ENCODE data around the gene OASL. TPM values are rescaled to one million over a fixed set of nuclear protein-coding genes. Genes with fewer than 3 reads are reported as not detected.

The OASL gene
- total RNA-seq, 2 experiments from 2014 or later, result 28.5 to 34.2 TPM

DNA sequence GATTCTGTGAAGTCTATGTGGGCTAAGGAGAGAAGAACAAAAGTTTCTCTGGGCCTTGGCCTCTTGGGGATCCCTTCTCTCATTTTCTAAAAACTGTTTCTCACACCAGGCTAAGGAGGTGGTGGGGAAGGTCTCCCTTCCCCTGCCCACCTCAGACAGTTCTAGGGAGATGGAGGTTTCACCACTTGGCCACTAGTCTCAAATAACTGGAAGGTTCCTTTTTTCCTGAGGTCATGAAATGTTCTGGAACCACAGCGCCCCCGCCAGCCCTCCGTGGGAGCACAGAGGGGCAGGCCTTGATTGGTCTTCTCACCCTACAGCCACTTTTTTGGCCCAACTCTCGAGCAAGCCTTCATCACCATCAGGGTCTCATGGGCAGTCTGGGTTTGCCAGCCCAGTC lies 35.4 kb downstream of the OASL start:
- POLR2A ChIA-PET, result no interaction called here

DNA sequence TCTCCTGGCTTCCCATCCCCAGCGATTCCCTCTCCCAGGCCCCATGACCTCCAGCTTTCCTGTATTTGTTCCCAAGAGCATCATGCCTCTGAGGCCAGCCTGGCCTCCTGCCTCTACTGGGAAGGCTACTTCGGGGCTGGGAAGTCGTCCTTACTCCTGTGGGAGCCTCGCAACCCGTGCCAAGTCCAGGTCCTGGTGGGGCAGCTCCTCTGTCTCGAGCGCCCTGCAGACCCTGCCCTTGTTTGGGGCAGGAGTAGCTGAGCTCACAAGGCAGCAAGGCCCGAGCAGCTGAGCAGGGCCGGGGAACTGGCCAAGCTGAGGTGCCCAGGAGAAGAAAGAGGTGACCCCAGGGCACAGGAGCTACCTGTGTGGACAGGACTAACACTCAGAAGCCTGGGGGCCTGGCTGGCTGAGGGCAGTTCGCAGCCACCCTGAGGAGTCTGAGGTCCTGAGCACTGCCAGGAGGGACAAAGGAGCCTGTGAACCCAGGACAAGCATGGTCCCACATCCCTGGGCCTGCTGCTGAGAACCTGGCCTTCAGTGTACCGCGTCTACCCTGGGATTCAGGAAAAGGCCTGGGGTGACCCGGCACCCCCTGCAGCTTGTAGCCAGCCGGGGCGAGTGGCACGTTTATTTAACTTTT lies 37.1 kb downstream of the OASL start:
- Mint-ChIP-seq H3K4me1 (peaks cover 5% of the 10 kb centered on the region), H3K36me3 (ENCODE audit: low read depth) (peaks cover 17% of the 10 kb centered on the region), H3K27ac (no peak overlapping the region), H3K4me3 (no peak overlapping the region), H3K27me3 (no peaks in the 10 kb centered on the region), H3K9me3 (no peaks in the 10 kb centered on the region)
- POLR2A ChIA-PET, result no interaction called here
- CTCF ChIA-PET, result interaction anchor here (0.6 to 1.4 kb wide), 2 partner anchors 24 to 359 kb away, joined by 3 to 5 read pairs; partner anchors contain the start of gene HNF1A
- no peak for DNase-seq

More for the DNA sequence above, 35.4 kb downstream of the OASL start:
- H3K4me3 Mint-ChIP-seq, result no peak overlapping the region
- no peaks in the 10 kb centered on the region for H3K9me3 Mint-ChIP-seq
- H3K4me1 Mint-ChIP-seq, result peaks cover 5% of the 10 kb centered on the region
- no peak for DNase-seq
- H3K36me3 Mint-ChIP-seq (ENCODE audit: low read depth), result peaks cover 25% of the 10 kb centered on the region
- CTCF ChIA-PET, result interaction anchor here (0.5 to 3.6 kb wide), 2 partner anchors 23 to 56 kb away, joined by 3 to 15 read pairs; no protein-coding TSS in a partner anchor
- H3K27me3 Mint-ChIP-seq, result no peaks in the 10 kb centered on the region
- H3K27ac Mint-ChIP-seq, result no peak overlapping the region

GRCh38 chr12:121001060-121001459 lies 38.0 kb downstream of the OASL start:
- Mint-ChIP-seq H3K27ac (peak overlapping the region; percentile 25), H3K36me3 (ENCODE audit: low read depth) (peaks cover 15% of the 10 kb centered on the region), H3K9me3 (no peaks in the 10 kb centered on the region), H3K4me1 (peaks cover 5% of the 10 kb centered on the region), H3K27me3 (no peaks in the 10 kb centered on the region), H3K4me3 (no peak overlapping the region)
- POLR2A ChIA-PET, result no interaction called here
- CTCF ChIA-PET, result interaction anchor here (0.6 kb wide), 1 partner anchor 110 kb away, joined by 3 read pairs; no protein-coding TSS in a partner anchor
- no peak for DNase-seq

DNA sequence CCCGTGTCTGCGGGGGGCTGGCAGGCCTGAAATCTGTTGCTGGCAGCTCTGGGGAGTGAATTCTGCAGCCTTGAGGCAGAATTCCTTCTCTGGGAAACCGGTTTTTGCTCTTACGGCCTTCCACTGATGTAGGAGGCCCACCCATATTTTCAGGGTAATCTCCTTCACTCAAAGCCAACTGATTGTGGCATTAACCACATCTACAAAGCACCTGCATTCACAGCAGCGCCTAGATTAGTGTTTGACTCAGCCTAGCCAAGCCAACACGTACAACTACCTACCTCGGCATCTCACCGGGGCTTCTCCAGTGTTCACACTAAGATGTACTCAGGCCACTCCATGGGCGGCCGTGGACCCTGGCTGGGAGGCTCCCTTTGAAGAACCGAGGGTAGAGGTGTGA lies 38.5 kb downstream of the OASL start:
- POLR2A ChIA-PET, result no interaction called here

GRCh38 chr12:120999191-121000120 lies 39.6 kb downstream of the OASL start:
- H3K9me3 Mint-ChIP-seq, result no peaks in the 10 kb centered on the region
- no peak for DNase-seq
- H3K27me3 Mint-ChIP-seq, result peaks cover 9% of the 10 kb centered on the region
- CTCF ChIA-PET, result no interaction called here
- POLR2A ChIA-PET, result no interaction called here
- H3K36me3 Mint-ChIP-seq (ENCODE audit: low read depth), result peaks cover 10% of the 10 kb centered on the region
- no peaks in the 10 kb centered on the region for H3K4me1 Mint-ChIP-seq
- H3K27ac Mint-ChIP-seq, result no peak overlapping the region
- no peak overlapping the region for H3K4me3 Mint-ChIP-seq

More for the DNA sequence above, 38.5 kb downstream of the OASL start:
- no peak for DNase-seq
- Mint-ChIP-seq H3K27me3 (peaks cover 2% of the 10 kb centered on the region), H3K27ac (no peak overlapping the region), H3K4me1 (peaks cover 4% of the 10 kb centered on the region), H3K36me3 (ENCODE audit: low read depth) (peaks cover 14% of the 10 kb centered on the region), H3K9me3 (no peaks in the 10 kb centered on the region), H3K4me3 (no peak overlapping the region)
- CTCF ChIA-PET, result interaction anchor here (0.6 kb wide), 1 partner anchor 109 kb away, joined by 3 read pairs; no protein-coding TSS in a partner anchor

- Mint-ChIP-seq H3K9me3 (no peaks in the 10 kb centered on the region), H3K27me3 (peaks cover 9% of the 10 kb centered on the region), H3K27ac (no peak overlapping the region), H3K36me3 (ENCODE audit: low read depth) (peaks cover 4% of the 10 kb centered on the region), H3K4me1 (no peaks in the 10 kb centered on the region), H3K4me3 (no peak overlapping the region)
- POLR2A ChIA-PET, result no interaction called here
- CTCF ChIA-PET, result interaction anchor here (0.6 kb wide), 1 partner anchor 126 kb away, joined by 4 read pairs; no protein-coding TSS in a partner anchor
- no peak for DNase-seq
Observed at GRCh38 chr12:120998435-120998834, 40.6 kb downstream of the OASL start.

DNA sequence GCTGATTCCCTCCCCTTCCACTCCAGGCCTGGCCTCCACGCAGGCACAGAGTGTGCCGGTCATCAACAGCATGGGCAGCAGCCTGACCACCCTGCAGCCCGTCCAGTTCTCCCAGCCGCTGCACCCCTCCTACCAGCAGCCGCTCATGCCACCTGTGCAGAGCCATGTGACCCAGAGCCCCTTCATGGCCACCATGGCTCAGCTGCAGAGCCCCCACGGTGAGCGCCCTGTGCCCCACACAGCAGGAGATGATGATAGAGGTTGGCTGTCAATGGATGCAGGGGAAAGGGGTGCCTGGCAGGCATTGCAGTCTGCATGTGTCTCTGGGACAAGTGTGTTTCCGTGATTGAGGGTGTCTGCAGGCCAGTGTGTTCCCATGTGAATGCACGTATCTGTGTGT lies 41.6 kb downstream of the OASL start:
- CTCF ChIA-PET, result no interaction called here

DNA sequence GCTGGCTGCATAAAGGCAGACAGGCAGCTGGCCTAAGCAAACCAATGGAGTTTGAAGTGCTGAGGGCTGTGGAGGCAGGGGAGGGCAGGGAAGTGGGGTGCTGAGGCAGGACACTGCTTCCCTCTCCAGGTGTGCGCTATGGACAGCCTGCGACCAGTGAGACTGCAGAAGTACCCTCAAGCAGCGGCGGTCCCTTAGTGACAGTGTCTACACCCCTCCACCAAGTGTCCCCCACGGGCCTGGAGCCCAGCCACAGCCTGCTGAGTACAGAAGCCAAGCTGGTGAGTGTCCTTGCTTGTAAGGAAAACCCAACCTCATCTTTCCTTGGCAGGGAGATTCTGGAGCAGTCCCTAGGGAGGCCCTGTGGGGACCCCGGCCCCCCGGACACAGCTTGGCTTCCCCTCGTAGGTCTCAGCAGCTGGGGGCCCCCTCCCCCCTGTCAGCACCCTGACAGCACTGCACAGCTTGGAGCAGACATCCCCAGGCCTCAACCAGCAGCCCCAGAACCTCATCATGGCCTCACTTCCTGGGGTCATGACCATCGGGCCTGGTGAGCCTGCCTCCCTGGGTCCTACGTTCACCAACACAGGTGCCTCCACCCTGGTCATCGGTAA lies 42.8 kb downstream of the OASL start:
- no peak overlapping the region for H3K27ac Mint-ChIP-seq
- peaks cover 12% of the 10 kb centered on the region for H3K27me3 Mint-ChIP-seq
- no peak for DNase-seq
- H3K4me1 Mint-ChIP-seq, result no peaks in the 10 kb centered on the region
- no peaks in the 10 kb centered on the region for H3K9me3 Mint-ChIP-seq
- ChIA-PET CTCF (interaction anchor here (0.6 to 0.9 kb wide), 3 partner anchors 9 to 200 kb away, joined by 3 read pairs; no protein-coding TSS in a partner anchor), POLR2A (no interaction called here)
- no peak overlapping the region for H3K4me3 Mint-ChIP-seq
- H3K36me3 Mint-ChIP-seq (ENCODE audit: low read depth), result no peaks in the 10 kb centered on the region

More for the DNA sequence above, 41.6 kb downstream of the OASL start:
- H3K4me1 Mint-ChIP-seq, result no peaks in the 10 kb centered on the region
- H3K4me3 Mint-ChIP-seq, result no peak overlapping the region
- POLR2A ChIA-PET, result no interaction called here
- no peaks in the 10 kb centered on the region for H3K9me3 Mint-ChIP-seq
- H3K27me3 Mint-ChIP-seq, result peaks cover 9% of the 10 kb centered on the region
- no peak overlapping the region for H3K27ac Mint-ChIP-seq
- no peak for DNase-seq
- H3K36me3 Mint-ChIP-seq (ENCODE audit: low read depth), result no peaks in the 10 kb centered on the region

DNA sequence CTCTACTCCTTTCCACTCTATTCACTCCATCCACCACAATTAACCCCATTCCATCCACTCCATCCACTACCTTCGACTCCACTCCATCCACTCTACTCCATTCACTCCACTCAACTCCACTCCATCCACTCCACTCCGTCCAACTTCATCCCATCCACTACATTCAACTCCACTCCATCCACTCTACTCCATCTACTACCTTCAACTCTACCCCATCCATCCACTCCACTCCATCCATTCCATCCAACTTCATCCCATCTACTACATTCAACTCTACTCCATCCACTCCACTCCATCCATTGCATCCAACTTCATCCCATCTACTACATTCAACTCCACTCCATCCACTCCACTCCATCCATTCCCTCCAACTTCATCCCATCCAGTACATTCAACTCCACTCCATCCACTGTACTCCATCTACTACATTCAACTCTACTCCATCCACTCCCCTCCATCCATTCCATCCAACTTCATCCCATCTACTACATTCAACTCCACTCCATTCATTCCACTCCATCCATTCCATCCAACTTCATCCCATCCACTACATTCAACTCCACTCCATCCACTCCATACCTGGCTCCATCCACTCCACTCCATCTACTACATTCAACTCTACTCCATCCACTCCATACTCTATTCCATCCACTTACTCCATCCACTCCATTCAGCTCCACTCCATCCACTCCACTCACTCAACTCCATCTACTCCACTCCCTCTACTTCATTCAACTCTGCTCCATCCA lies 44.3 kb downstream of the OASL start:
- ChIA-PET CTCF (no interaction called here), POLR2A (no interaction called here)
- Mint-ChIP-seq H3K27me3 (peaks cover 12% of the 10 kb centered on the region), H3K9me3 (no peaks in the 10 kb centered on the region), H3K36me3 (ENCODE audit: low read depth) (no peaks in the 10 kb centered on the region), H3K4me3 (no peak overlapping the region), H3K27ac (no peak overlapping the region), H3K4me1 (no peaks in the 10 kb centered on the region)
- no peak for DNase-seq

GRCh38 chr12:120994059-120994458 lies 45.0 kb downstream of the OASL start:
- no peaks in the 10 kb centered on the region for H3K4me1 Mint-ChIP-seq
- POLR2A ChIA-PET, result no interaction called here
- no peaks in the 10 kb centered on the region for H3K9me3 Mint-ChIP-seq
- no peak for DNase-seq
- no peaks in the 10 kb centered on the region for H3K36me3 Mint-ChIP-seq (ENCODE audit: low read depth)
- CTCF ChIA-PET, result no interaction called here
- peaks cover 12% of the 10 kb centered on the region for H3K27me3 Mint-ChIP-seq
- H3K27ac Mint-ChIP-seq, result no peak overlapping the region
- no peak overlapping the region for H3K4me3 Mint-ChIP-seq

- Mint-ChIP-seq H3K9me3 (no peaks in the 10 kb centered on the region), H3K36me3 (ENCODE audit: low read depth) (no peaks in the 10 kb centered on the region), H3K4me1 (no peaks in the 10 kb centered on the region), H3K27ac (no peak overlapping the region), H3K27me3 (peaks cover 12% of the 10 kb centered on the region), H3K4me3 (no peak overlapping the region)
- no peak for DNase-seq
- ChIA-PET CTCF (interaction anchor here (0.6 kb wide), 1 partner anchor 75 kb away, joined by 3 read pairs; no protein-coding TSS in a partner anchor), POLR2A (interaction anchor here (0.6 kb wide), 1 partner anchor 126 kb away, joined by 3 read pairs; no protein-coding TSS in a partner anchor)
Observed at GRCh38 chr12:120993496-120993895, 45.5 kb downstream of the OASL start.

DNA sequence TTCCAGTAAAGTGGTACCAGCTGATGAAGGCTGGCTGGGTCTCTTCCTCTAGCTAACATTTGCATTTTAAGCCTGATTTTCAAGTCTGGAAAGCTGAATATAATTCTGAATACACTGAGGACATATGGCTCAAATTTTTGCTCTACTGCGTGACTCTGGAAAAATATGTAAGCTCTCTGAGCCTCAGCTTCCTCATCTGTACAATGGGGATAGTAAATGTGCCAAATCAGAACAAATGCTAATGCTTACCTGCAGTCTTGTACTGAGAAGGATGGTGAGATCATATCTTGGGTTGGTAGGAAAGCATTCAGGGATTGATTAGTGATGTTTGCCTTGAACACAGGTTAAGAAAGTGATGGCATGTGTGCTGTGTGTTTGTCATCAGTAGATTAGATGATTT lies 46.1 kb downstream of the OASL start:
- H3K36me3 Mint-ChIP-seq (ENCODE audit: low read depth), result no peaks in the 10 kb centered on the region
- POLR2A ChIA-PET, result interaction anchor here (0.6 kb wide), 2 partner anchors 126 to 687 kb away, joined by 3 read pairs; no protein-coding TSS in a partner anchor
- no peak for DNase-seq
- H3K27ac Mint-ChIP-seq, result no peak overlapping the region
- H3K4me3 Mint-ChIP-seq, result no peak overlapping the region
- CTCF ChIA-PET, result interaction anchor here (0.6 to 1.6 kb wide), 2 partner anchors 43 to 74 kb away, joined by 3 read pairs; no protein-coding TSS in a partner anchor
- no peaks in the 10 kb centered on the region for H3K4me1 Mint-ChIP-seq
- H3K27me3 Mint-ChIP-seq, result peaks cover 12% of the 10 kb centered on the region
- H3K9me3 Mint-ChIP-seq, result no peaks in the 10 kb centered on the region
